GM23338 (cell line): ENCODE measurements around the gene ATP9A. TPM values are rescaled to one million over a fixed set of nuclear protein-coding genes. Genes with fewer than 3 reads are reported as not detected.

Experiments used
- ATAC-seq: fragments of 200-7000 bp; cut with Tn5 transposase; 3 replicates; pipeline ENCODE4 v1.9.1; 2020
- DNase-seq: peaks from one replicate; pipeline ENCODE4 v3.0.0-alpha.2; 2015; ENCODE audit warnings: low spot score
- H2AFZ ChIP-seq: fragments of 200-600 bp; sonication (generic); 2 replicates; pipeline ENCODE4 v1.8.0; 2016; ENCODE audit warnings: antibody characterized with exemption, mild to moderate bottlenecking, moderate library complexity
- H3F3A ChIP-seq: fragments of 200-600 bp; sonication (generic); replicated peaks from 2 replicates; pipeline ENCODE4 v1.8.0; 2017; ENCODE audit warnings: antibody characterized with exemption, mixed run types, low read depth
- H3K27ac ChIP-seq: fragments of 200-600 bp; sonication (generic); 2 replicates; pipeline ENCODE4 v1.6.1; 2016; ENCODE audit warnings: low read depth
- H3K27me3 ChIP-seq: fragments of 200-600 bp; sonication (generic); 2 replicates; pipeline ENCODE4 v1.8.0; 2016; ENCODE audit warnings: mild to moderate bottlenecking, mixed run types, moderate library complexity; ENCODE audit not compliant: insufficient read depth
- H3K36me3 ChIP-seq: fragments of 200-600 bp; sonication (generic); 2 replicates; pipeline ENCODE4 v1.8.0; 2016; ENCODE audit warnings: mild to moderate bottlenecking; ENCODE audit not compliant: insufficient read depth
- H3K4me1 ChIP-seq: fragments of 200-600 bp; sonication (generic); 2 replicates; pipeline ENCODE4 v1.8.0; 2016; ENCODE audit warnings: mild to moderate bottlenecking, moderate library complexity; ENCODE audit not compliant: insufficient read depth
- H3K4me2 ChIP-seq: fragments of 200-600 bp; sonication (generic); 2 replicates; pipeline ENCODE4 v1.7.1; 2017; ENCODE audit warnings: mixed run types
- H3K4me3 ChIP-seq: fragments of 200-600 bp; sonication (generic); 2 replicates; pipeline ENCODE4 v1.6.1; 2016; ENCODE audit warnings: mixed run types
- H3K79me2 ChIP-seq: fragments of 200-600 bp; sonication (generic); replicated peaks from 2 replicates; pipeline ENCODE4 v1.8.0; 2017; ENCODE audit warnings: mild to moderate bottlenecking; ENCODE audit not compliant: insufficient read depth
- H3K9me2 ChIP-seq: fragments of 200-600 bp; sonication (generic); 2 replicates; pipeline ENCODE4 v1.8.0; 2017; ENCODE audit not compliant: insufficient read depth
- H4K20me1 ChIP-seq: fragments of 200-600 bp; sonication (generic); replicated peaks from 2 replicates; pipeline ENCODE4 v1.8.0; 2017; ENCODE audit warnings: mild to moderate bottlenecking; ENCODE audit not compliant: insufficient read depth
- H3K27ac Mint-ChIP-seq: 2 replicates; pipeline ENCODE4 v1.8.0; 2020; ENCODE audit warnings: inconsistent platforms, mild to moderate bottlenecking, moderate library complexity, mixed read lengths
- H3K27me3 Mint-ChIP-seq: 3 replicates; pipeline ENCODE4 v1.8.0; 2022; ENCODE audit warnings: low read depth, mild to moderate bottlenecking, moderate library complexity, mixed read lengths, inconsistent platforms; ENCODE audit not compliant: insufficient read depth, poor library complexity
- H3K36me3 Mint-ChIP-seq: 3 replicates; pipeline ENCODE4 v1.8.0; 2021; ENCODE audit warnings: low read depth, mild to moderate bottlenecking, inconsistent platforms, moderate library complexity, mixed read lengths
- H3K4me1 Mint-ChIP-seq: 3 replicates; pipeline ENCODE4 v1.8.0; 2020; ENCODE audit warnings: mild to moderate bottlenecking, inconsistent platforms, mixed read lengths
- H3K4me3 Mint-ChIP-seq: 3 replicates; pipeline ENCODE4 v1.8.0; 2021; ENCODE audit warnings: moderate library complexity, mild to moderate bottlenecking, inconsistent platforms, mixed read lengths
- H3K9me3 Mint-ChIP-seq: 3 replicates; pipeline ENCODE4 v1.8.0; 2020; ENCODE audit warnings: moderate library complexity, mild to moderate bottlenecking, inconsistent platforms, mixed read lengths
- CTCF ChIP-seq, 2 experiments: fragments of 200-600 bp in 1 of 2; sonication (generic) in 1 of 2; conservative IDR thresholded peaks; 2 replicates each; pipeline versions ENCODE4 v1.5.1 to v1.6.1; 2016 to 2017; ENCODE audit warnings: antibody characterized with exemption in 2 of 2, low read depth in 2 of 2, mild to moderate bottlenecking in 2 of 2, moderate library complexity in 1 of 2
- ETS1 ChIP-seq: IDR thresholded peaks from 2 replicates; pipeline ENCODE4 v1.6.1; 2016; ENCODE audit warnings: antibody characterized with exemption
- EZH2phosphoT487 ChIP-seq: fragments of 200-600 bp; sonication (generic); IDR thresholded peaks from one replicate; pipeline ENCODE4 v1.8.1; 2018; ENCODE audit warnings: antibody characterized with exemption; ENCODE audit not compliant: unreplicated experiment
- NANOG ChIP-seq: IDR thresholded peaks from 2 replicates; pipeline ENCODE4 v1.6.1; 2016; ENCODE audit warnings: antibody characterized with exemption, borderline replicate concordance
- POLR2AphosphoS5 ChIP-seq: IDR thresholded peaks from 2 replicates; pipeline ENCODE4 v1.6.1; 2016; ENCODE audit warnings: antibody characterized with exemption, low read depth
- REST ChIP-seq: IDR thresholded peaks from one replicate; pipeline ENCODE4 v1.6.1; 2018; ENCODE audit warnings: antibody characterized with exemption; ENCODE audit not compliant: unreplicated experiment
- ZNF114 ChIP-seq: fragments of 250-450 bp; sonication (Bioruptor Pico); IDR thresholded peaks from 2 replicates; pipeline ENCODE4 v1.5.0; 2020; ENCODE audit warnings: mild to moderate bottlenecking, moderate library complexity
- ZNF331 ChIP-seq: fragments of 250-450 bp; sonication (Bioruptor Pico); IDR thresholded peaks from 2 replicates; pipeline ENCODE4 v1.5.0; 2020; ENCODE audit warnings: low read depth, mild to moderate bottlenecking, moderate library complexity
- polyA plus RNA-seq: library from polyadenylated mRNA; unstranded; fragments of >200 nt; fragmentation: Nextera tagmentation; extraction: Ambion mirVana; gene quantifications from 2 replicates; pipeline ENCODE4 v1.2.1, GENCODE V29; 2016
- total RNA-seq: library from RNA; depleted of rRNA; stranded (reverse); fragments of >200 nt; shearing (Covaris generic); gene quantifications from 2 replicates; pipeline ENCODE4 v1.2.3, GENCODE V29; 2014

ATP9A gene
- total and polyA plus RNA-seq, 2 experiments from 2014 or later: 0.94 to 5.9 TPM

- H3K36me3 ChIP-seq: no peaks in the 10 kb centered on the region
- no peaks in the 10 kb centered on the region for H3K4me1 ChIP-seq
- Mint-ChIP-seq H3K27ac (no peak overlapping the region), H3K4me3 (no peak overlapping the region), H3K4me1 (peaks cover 3% of the 10 kb centered on the region; the same call in 2 of the 3 replicates), H3K9me3 (no peaks in the 10 kb centered on the region), H3K36me3 (no peaks in the 10 kb centered on the region), H3K27me3 (no peaks in the 10 kb centered on the region)
- TF ChIP-seq ETS1 (no peak), REST (no peak), CTCF (conservative IDR thresholded peaks at IDR 0.05; ENCODE audit: low read depth in 2 of 2) (peak; percentile 45 to 54; a peak in 3 of 4 replicates)
- no peaks in the 10 kb centered on the region for H3K79me2 ChIP-seq
- no peaks in the 10 kb centered on the region for H3F3A ChIP-seq
- no peaks in the 10 kb centered on the region for H3K9me2 ChIP-seq
- no peaks in the 10 kb centered on the region for H3K27me3 ChIP-seq
- peak; percentile 49 for ATAC-seq
- H3K4me2 ChIP-seq: no peak overlapping the region
- no peak overlapping the region for H3K4me3 ChIP-seq
- no peak overlapping the region for H2AFZ ChIP-seq
- no peaks in the 10 kb centered on the region for H4K20me1 ChIP-seq
- H3K27ac ChIP-seq: no peak overlapping the region
- peak; percentile 52 for DNase-seq
These were observed 152.1 kb downstream of the ATP9A start for GRCh38 chr20:51616060-51616459.

GRCh38 chr20:51614687-51615086 is 153.5 kb downstream of the ATP9A start:
- Histone ChIP-seq H3K79me2 (no peaks in the 10 kb centered on the region), H3K9me2 (no peaks in the 10 kb centered on the region), H3K4me3 (no peak overlapping the region), H3K27me3 (no peaks in the 10 kb centered on the region), H3K36me3 (no peaks in the 10 kb centered on the region), H3F3A (no peaks in the 10 kb centered on the region), H3K4me1 (no peaks in the 10 kb centered on the region), H4K20me1 (no peaks in the 10 kb centered on the region), H3K27ac (no peak overlapping the region), H3K4me2 (no peak overlapping the region), H2AFZ (no peak overlapping the region)
- no peak overlapping the region for H3K4me3 Mint-ChIP-seq
- peaks cover 3% of the 10 kb centered on the region; the same call in 2 of the 3 replicates for H3K4me1 Mint-ChIP-seq
- no peaks in the 10 kb centered on the region for H3K36me3 Mint-ChIP-seq
- DNase-seq (no peak), ATAC-seq (no peak)
- H3K27ac Mint-ChIP-seq: no peak overlapping the region
- no peaks in the 10 kb centered on the region for H3K9me3 Mint-ChIP-seq
- H3K27me3 Mint-ChIP-seq: peaks cover 2% of the 10 kb centered on the region
- no peak for TF ChIP-seq EZH2phosphoT487
- TF ChIP-seq ETS1: no peak
- no peak for TF ChIP-seq REST
- TF ChIP-seq POLR2AphosphoS5: no peak
- no peak for TF ChIP-seq ZNF331 (CRISPR knock-in tag)
- TF ChIP-seq NANOG: no peak
- TF ChIP-seq ZNF114 (CRISPR knock-in tag): no peak
- no peak for TF ChIP-seq CTCF (conservative IDR thresholded peaks at IDR 0.05; ENCODE audit: low read depth in 2 of 2)
